ENCODE results near the gene USP32.

USP32 gene

GRCh38 chr17:60149691-60150582, 242.0 kb downstream of the USP32 start, which contains the start of gene CA4:
Gene CA4 (plus strand): TSS chr17:60149973. CDS start chr17:60150035, 62 bp downstream.
- ATAC-seq, result peak; percentile 12
- TF ChIP-seq RARB (CRISPR knock-in tag; IDR thresholded peaks at IDR 0.05) (no peak), SNAI2 (CRISPR knock-in tag; IDR thresholded peaks at IDR 0.05) (no peak), ZFP3 (CRISPR knock-in tag; IDR thresholded peaks at IDR 0.05) (no peak), CSDC2 (CRISPR knock-in tag; IDR thresholded peaks at IDR 0.05) (no peak), ESRRG (CRISPR knock-in tag; IDR thresholded peaks at IDR 0.05) (no peak), CREB5 (CRISPR knock-in tag; IDR thresholded peaks at IDR 0.05; ENCODE audit: low read depth) (no peak), TCF4 (CRISPR knock-in tag; IDR thresholded peaks at IDR 0.05; ENCODE audit: borderline replicate concordance) (no peak), ZNF565 (CRISPR knock-in tag; conservative IDR thresholded peaks at IDR 0.05; ENCODE audit: low read depth) (no peak), ZNF70 (CRISPR knock-in tag; IDR thresholded peaks at IDR 0.05) (no peak)

- ATAC-seq, result no peak; the same call in 2 of the 3 replicates
- no peak for TF ChIP-seq PATZ1 (CRISPR knock-in tag; IDR thresholded peaks at IDR 0.05; ENCODE audit: borderline replicate concordance)
- no peak for TF ChIP-seq CREB5 (CRISPR knock-in tag; IDR thresholded peaks at IDR 0.05; ENCODE audit: low read depth)
- no peak for TF ChIP-seq TOX (CRISPR knock-in tag; IDR thresholded peaks at IDR 0.05; ENCODE audit: borderline replicate concordance)
- TF ChIP-seq POU6F1 (CRISPR knock-in tag; IDR thresholded peaks at IDR 0.05; ENCODE audit: borderline replicate concordance, low read depth), result no peak
- no peak for TF ChIP-seq TSHZ2 (CRISPR knock-in tag; IDR thresholded peaks at IDR 0.05)
Observed at GRCh38 chr17:60148373-60148772, 243.6 kb downstream of the USP32 start.

GRCh38 chr17:60147553-60148223, 244.2 kb downstream of the USP32 start:
- ATAC-seq, result no peak
- TF ChIP-seq PPARA (CRISPR knock-in tag; IDR thresholded peaks at IDR 0.05; ENCODE audit: borderline replicate concordance), result no peak

- no peak for ATAC-seq
Observed at GRCh38 chr17:60146206-60146605, 245.7 kb downstream of the USP32 start.

More at GRCh38 chr17:60146206-60146605, 245.7 kb downstream of the USP32 start:
- TF ChIP-seq BACH2 (CRISPR knock-in tag; IDR thresholded peaks at IDR 0.05; ENCODE audit: borderline replicate concordance) (no peak), TSHZ2 (CRISPR knock-in tag; IDR thresholded peaks at IDR 0.05) (no peak), GLIS3 (CRISPR knock-in tag; IDR thresholded peaks at IDR 0.05) (no peak), ZNF565 (CRISPR knock-in tag; conservative IDR thresholded peaks at IDR 0.05; ENCODE audit: low read depth) (no peak), ZNF8 (CRISPR knock-in tag; IDR thresholded peaks at IDR 0.05) (no peak), CSRNP3 (CRISPR knock-in tag; IDR thresholded peaks at IDR 0.05) (no peak), PPARA (CRISPR knock-in tag; IDR thresholded peaks at IDR 0.05; ENCODE audit: borderline replicate concordance) (no peak), TCF4 (CRISPR knock-in tag; IDR thresholded peaks at IDR 0.05; ENCODE audit: borderline replicate concordance) (no peak), CREB5 (CRISPR knock-in tag; IDR thresholded peaks at IDR 0.05; ENCODE audit: low read depth) (no peak)
